Measurements from ENCODE around the gene MAP4K4. TPM values are rescaled to one million over a fixed set of nuclear protein-coding genes. Genes with fewer than 3 reads are reported as not detected.

The MAP4K4 gene
- total RNA-seq, 1 experiment from 2014 or later = 136 TPM

- H3K4me1 Mint-ChIP-seq (ENCODE audit: low read depth, unreplicated experiment) = peaks cover 36% of the 10 kb centered on the region
- no peak for DNase-seq
- peaks cover 3% of the 10 kb centered on the region for H3K9me3 Mint-ChIP-seq (ENCODE audit: low read depth, unreplicated experiment)
- no TSS peak for BruUV-seq (replicated peaks)
- H3K27ac Mint-ChIP-seq (ENCODE audit: unreplicated experiment) = no peak overlapping the region
- no peak overlapping the region for H3K4me3 Mint-ChIP-seq (ENCODE audit: low read depth, unreplicated experiment)
- CTCF ChIA-PET = no interaction called here
- intact Hi-C loops (cut with micrococcal nuclease; ENCODE audit: unreplicated experiment) = loop anchor here (10.0 kb wide), 1 partner anchor 277 kb away; no protein-coding TSS in a partner anchor
- H3K27me3 Mint-ChIP-seq (ENCODE audit: unreplicated experiment) = no peaks in the 10 kb centered on the region
- H3K36me3 Mint-ChIP-seq (ENCODE audit: insufficient read depth, unreplicated experiment) = peaks cover 6% of the 10 kb centered on the region
- TF ChIP-seq CTCF (IDR thresholded peaks at IDR 0.05; ENCODE audit: unreplicated experiment) = no peak
Observed at GRCh38 chr2:101692041-101692440, 5.5 kb upstream of the MAP4K4 start.

DNA sequence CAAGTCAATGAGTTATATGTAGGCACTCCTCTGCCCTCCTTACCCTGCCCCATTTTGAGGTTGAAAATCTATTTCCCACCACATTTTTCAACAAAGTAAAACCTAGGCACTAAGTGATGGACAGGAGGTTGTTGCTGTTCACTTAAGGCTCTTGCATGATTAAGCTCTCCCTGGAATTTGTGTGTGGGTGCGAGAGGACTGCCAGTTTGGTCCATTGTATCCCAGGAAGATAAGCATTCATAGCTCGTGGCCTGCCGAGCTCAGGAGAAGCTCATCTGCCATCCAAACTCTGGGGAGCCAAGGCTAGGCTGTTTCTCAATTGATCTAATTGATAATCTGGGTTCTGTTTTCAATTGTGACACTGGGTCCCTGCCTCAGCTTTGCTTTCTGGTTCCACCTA is 4.7 kb upstream of the MAP4K4 start:
- peaks cover 11% of the 10 kb centered on the region for H3K36me3 Mint-ChIP-seq (ENCODE audit: insufficient read depth, unreplicated experiment)
- H3K4me3 Mint-ChIP-seq (ENCODE audit: low read depth, unreplicated experiment) = no peak overlapping the region
- intact Hi-C loops (cut with micrococcal nuclease; ENCODE audit: unreplicated experiment) = loop anchor here (10.0 kb wide), 1 partner anchor 278 kb away; no protein-coding TSS in a partner anchor
- no TSS peak for BruUV-seq (replicated peaks)
- DNase-seq = no peak
- H3K4me1 Mint-ChIP-seq (ENCODE audit: low read depth, unreplicated experiment) = peaks cover 36% of the 10 kb centered on the region
- no peak for TF ChIP-seq CTCF (IDR thresholded peaks at IDR 0.05; ENCODE audit: unreplicated experiment)
- H3K27me3 Mint-ChIP-seq (ENCODE audit: unreplicated experiment) = no peaks in the 10 kb centered on the region
- H3K27ac Mint-ChIP-seq (ENCODE audit: unreplicated experiment) = no peak overlapping the region
- H3K9me3 Mint-ChIP-seq (ENCODE audit: low read depth, unreplicated experiment) = peaks cover 3% of the 10 kb centered on the region
- CTCF ChIA-PET = no interaction called here

- no peak for DNase-seq
- H3K4me3 Mint-ChIP-seq (ENCODE audit: low read depth, unreplicated experiment) = no peak overlapping the region
- peaks cover 11% of the 10 kb centered on the region for H3K36me3 Mint-ChIP-seq (ENCODE audit: insufficient read depth, unreplicated experiment)
- H3K4me1 Mint-ChIP-seq (ENCODE audit: low read depth, unreplicated experiment) = peaks cover 36% of the 10 kb centered on the region
- H3K27ac Mint-ChIP-seq (ENCODE audit: unreplicated experiment) = no peak overlapping the region
- no TSS peak for BruUV-seq (replicated peaks)
- CTCF ChIA-PET = no interaction called here
- H3K9me3 Mint-ChIP-seq (ENCODE audit: low read depth, unreplicated experiment) = peaks cover 3% of the 10 kb centered on the region
- TF ChIP-seq CTCF (IDR thresholded peaks at IDR 0.05; ENCODE audit: unreplicated experiment) = no peak
- no peaks in the 10 kb centered on the region for H3K27me3 Mint-ChIP-seq (ENCODE audit: unreplicated experiment)
- intact Hi-C loops (cut with micrococcal nuclease; ENCODE audit: unreplicated experiment) = loop anchor here (10.0 kb wide), 1 partner anchor 279 kb away; no protein-coding TSS in a partner anchor
Observed at GRCh38 chr2:101693991-101694588, 3.4 kb upstream of the MAP4K4 start.

GRCh38 chr2:101696272-101697123 is 1.0 kb upstream of the MAP4K4 start:
- Mint-ChIP-seq H3K27me3 (ENCODE audit: unreplicated experiment) (no peaks in the 10 kb centered on the region), H3K27ac (ENCODE audit: unreplicated experiment) (peak overlapping the region; percentile 86), H3K4me1 (ENCODE audit: low read depth, unreplicated experiment) (peaks cover 34% of the 10 kb centered on the region), H3K36me3 (ENCODE audit: insufficient read depth, unreplicated experiment) (peaks cover 16% of the 10 kb centered on the region), H3K4me3 (ENCODE audit: low read depth, unreplicated experiment) (no peak overlapping the region), H3K9me3 (ENCODE audit: low read depth, unreplicated experiment) (peaks cover 3% of the 10 kb centered on the region)
- intact Hi-C loops (cut with micrococcal nuclease; ENCODE audit: unreplicated experiment) = loop anchor here (5.0 to 10.0 kb wide), 4 partner anchors 64 to 282 kb away; no protein-coding TSS in a partner anchor
- peak; percentile 33 for DNase-seq
- CTCF ChIA-PET = interaction anchor here (0.7 to 1.3 kb wide), 4 partner anchors 11 to 354 kb away, joined by 3 to 4 read pairs (median 3); no protein-coding TSS in a partner anchor
- TF ChIP-seq CTCF (IDR thresholded peaks at IDR 0.05; ENCODE audit: unreplicated experiment) = no peak
- BruUV-seq (replicated peaks) = TSS peak; percentile 66

All from Calu3 (cell line).